Measurements from ENCODE around the gene PRDM2. TPM values are rescaled to one million over a fixed set of nuclear protein-coding genes. Genes with fewer than 3 reads are reported as not detected.

Gene PRDM2
- total and polyA plus RNA-seq, 12 donors = 12.5 to 45.3 (median 30.2) TPM

DNA sequence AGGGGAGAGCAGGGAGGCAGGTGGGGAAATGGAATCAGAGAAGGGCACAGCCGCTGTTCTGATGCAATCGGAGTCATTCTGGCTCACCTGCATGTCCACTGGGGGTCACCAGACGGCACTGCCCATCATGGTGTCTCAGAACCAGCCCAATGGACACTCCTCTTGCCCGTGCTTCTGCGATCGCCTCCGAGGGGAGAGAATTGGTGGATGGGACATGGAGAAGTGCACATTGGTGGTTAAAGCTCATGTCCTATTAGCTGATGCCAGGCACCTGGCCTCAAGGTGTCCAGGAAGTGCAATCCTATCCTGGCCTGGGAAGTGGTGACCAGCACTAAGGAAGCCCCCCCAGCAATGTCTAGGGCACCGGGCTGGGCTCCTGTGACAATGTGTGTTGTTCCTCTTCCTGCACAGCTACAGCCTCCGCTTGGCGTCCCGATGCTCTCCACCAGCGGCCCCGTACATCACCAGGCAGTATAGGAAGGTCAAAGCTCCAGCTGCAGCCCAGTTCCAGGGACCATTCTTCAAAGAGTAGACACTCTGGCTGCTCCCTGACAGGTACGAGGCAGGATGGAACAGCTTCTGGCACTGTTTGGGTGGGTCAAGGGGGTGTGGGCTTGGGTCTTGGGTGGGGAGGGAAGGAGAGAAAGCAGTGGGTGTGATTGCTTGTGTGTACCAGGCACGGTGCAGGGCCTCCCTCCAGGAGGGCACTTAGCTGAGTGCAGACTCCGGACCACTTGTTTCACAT, 116.2 kb downstream of the PRDM2 start:
- DNase-seq = peak in 2 of 7 donors; percentile 9 to 24
- Histone ChIP-seq H3K36me3 (replicated peaks in 1 of 2) (no peaks in the 10 kb centered on the region), H3K27me3 (no peaks in the 10 kb centered on the region), H3K27ac (no peak overlapping the region), H3K9me3 (replicated peaks in 1 of 3) (no peaks in the 10 kb centered on the region), H3K4me3 (no peak overlapping the region), H3K4me1 (replicated peaks in 1 of 2) (peaks cover 3 to 6% of the 10 kb centered on the region in 2 donors)
- TF ChIP-seq, protein P1, sequence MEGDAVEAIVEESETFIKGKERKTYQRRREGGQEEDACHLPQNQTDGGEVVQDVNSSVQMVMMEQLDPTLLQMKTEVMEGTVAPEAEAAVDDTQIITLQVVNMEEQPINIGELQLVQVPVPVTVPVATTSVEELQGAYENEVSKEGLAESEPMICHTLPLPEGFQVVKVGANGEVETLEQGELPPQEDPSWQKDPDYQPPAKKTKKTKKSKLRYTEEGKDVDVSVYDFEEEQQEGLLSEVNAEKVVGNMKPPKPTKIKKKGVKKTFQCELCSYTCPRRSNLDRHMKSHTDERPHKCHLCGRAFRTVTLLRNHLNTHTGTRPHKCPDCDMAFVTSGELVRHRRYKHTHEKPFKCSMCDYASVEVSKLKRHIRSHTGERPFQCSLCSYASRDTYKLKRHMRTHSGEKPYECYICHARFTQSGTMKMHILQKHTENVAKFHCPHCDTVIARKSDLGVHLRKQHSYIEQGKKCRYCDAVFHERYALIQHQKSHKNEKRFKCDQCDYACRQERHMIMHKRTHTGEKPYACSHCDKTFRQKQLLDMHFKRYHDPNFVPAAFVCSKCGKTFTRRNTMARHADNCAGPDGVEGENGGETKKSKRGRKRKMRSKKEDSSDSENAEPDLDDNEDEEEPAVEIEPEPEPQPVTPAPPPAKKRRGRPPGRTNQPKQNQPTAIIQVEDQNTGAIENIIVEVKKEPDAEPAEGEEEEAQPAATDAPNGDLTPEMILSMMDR (IDR thresholded peaks at IDR 0.05) = no peak
- no peak for TF ChIP-seq POLR2A (IDR thresholded peaks at IDR 0.05)
- intact Hi-C loops (cut with DNase I) = no loop called here
- WGBS, 4 donors = 91 to 93% (median 93%) methylated on average over 6 to 16 of the region's 16 CpGs

DNA sequence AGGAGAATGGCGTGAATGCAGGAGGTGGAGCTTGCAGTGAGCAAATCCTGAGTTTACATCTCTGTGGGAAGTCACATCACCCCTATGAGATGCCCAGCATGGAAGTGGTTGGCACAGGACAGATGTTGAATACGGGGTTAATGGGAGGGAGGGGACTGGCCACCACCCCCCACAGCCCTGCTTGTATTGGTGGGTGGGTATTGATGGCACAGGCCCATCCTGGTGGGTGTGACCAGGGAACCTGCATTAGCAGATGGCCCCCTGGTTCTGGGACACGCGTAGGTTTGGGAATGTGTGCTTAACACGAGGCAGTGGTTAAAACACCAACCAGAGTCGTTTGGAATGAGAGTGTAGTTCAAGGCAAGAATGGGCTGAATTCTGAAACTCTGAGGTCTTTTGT, 117.9 kb downstream of the PRDM2 start:
- H3K36me3 ChIP-seq (replicated peaks in 1 of 2) = no peaks in the 10 kb centered on the region
- no peaks in the 10 kb centered on the region for H3K9me3 ChIP-seq (replicated peaks in 1 of 3)
- no peaks in the 10 kb centered on the region for H3K27me3 ChIP-seq
- peak in 2 of 7 donors; percentile 5 to 41 for DNase-seq
- peaks cover 3 to 6% of the 10 kb centered on the region in 2 donors for H3K4me1 ChIP-seq (replicated peaks in 1 of 2)
- TF ChIP-seq POLR2A (IDR thresholded peaks at IDR 0.05) = no peak
- TF ChIP-seq, protein P1 (IDR thresholded peaks at IDR 0.05) = no peak
- H3K4me3 ChIP-seq = no peak overlapping the region
- WGBS, 4 donors = 86 to 93% (median 92%) methylated on average over 6 of the region's 6 CpGs
- no peak overlapping the region for H3K27ac ChIP-seq
- intact Hi-C loops (cut with DNase I) = no loop called here

DNA sequence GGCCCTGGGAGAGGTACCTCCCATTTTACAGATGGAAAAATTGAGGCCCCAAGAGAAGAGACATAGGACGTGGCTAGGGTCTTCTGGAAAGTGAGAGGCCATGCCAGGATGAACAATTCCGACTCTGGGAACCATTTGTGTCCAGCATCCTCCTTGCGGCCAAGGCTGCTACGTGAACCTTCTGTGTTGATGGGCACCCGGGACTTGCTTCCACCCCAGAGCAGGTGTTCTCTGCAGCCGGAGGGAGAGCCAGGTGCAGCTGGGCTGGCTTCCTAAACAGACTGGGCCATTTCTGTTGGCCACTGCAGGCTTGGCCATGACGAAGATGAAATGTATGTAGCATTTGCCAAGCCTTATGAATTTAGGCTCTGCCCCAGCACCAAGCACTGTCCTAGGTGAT, 118.9 kb downstream of the PRDM2 start:
- Histone ChIP-seq H3K4me1 (replicated peaks in 1 of 2) (peaks cover 3 to 5% of the 10 kb centered on the region in 2 donors), H3K9me3 (replicated peaks in 1 of 3) (no peaks in the 10 kb centered on the region), H3K27me3 (no peaks in the 10 kb centered on the region), H3K27ac (no peak overlapping the region), H3K36me3 (replicated peaks in 1 of 2) (no peaks in the 10 kb centered on the region), H3K4me3 (no peak overlapping the region)
- WGBS, 4 donors = 93 to 100% (median 97%) methylated on average over 6 to 7 of the region's 7 CpGs
- DNase-seq = peak in 1 of 7 donors; percentile 4
- no peak for TF ChIP-seq POLR2A (IDR thresholded peaks at IDR 0.05)
- TF ChIP-seq, protein P1 (IDR thresholded peaks at IDR 0.05) = no peak
- intact Hi-C loops (cut with DNase I) = no loop called here

DNA sequence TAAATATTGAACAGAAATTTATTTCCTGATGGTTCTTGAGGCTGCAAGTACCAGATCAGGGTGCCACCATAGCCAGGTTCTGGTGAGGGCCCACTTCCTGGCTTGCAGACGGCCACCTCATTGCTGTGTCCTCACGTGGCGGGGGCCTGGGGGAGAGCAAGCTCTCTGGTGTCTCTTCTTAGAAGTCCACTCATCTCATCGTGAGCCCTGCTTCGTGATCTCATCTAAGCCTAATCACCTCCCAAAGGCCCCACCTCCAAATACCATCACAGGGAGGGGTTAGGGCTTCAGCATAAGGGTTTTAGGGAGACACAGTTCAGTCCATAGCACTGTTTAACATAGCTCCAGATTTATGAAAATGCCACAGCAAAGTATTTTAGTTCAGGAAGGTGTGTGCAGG, 119.7 kb downstream of the PRDM2 start:
- Histone ChIP-seq H3K36me3 (replicated peaks in 1 of 2) (no peaks in the 10 kb centered on the region), H3K27me3 (no peaks in the 10 kb centered on the region), H3K4me3 (no peak overlapping the region), H3K4me1 (replicated peaks in 1 of 2) (no peaks in the 10 kb centered on the region), H3K27ac (no peak overlapping the region), H3K9me3 (replicated peaks in 1 of 3) (no peaks in the 10 kb centered on the region)
- intact Hi-C loops (cut with DNase I) = loop anchor here in 1 of 2 donors (10.0 kb wide), 1 partner anchor 135 kb away; no protein-coding TSS in a partner anchor
- no peak for TF ChIP-seq POLR2A (IDR thresholded peaks at IDR 0.05)
- TF ChIP-seq, protein P1 (IDR thresholded peaks at IDR 0.05) = no peak
- peak in 1 of 7 donors; percentile 6 for DNase-seq
- WGBS, 4 donors = 81 to 95% (median 93%) methylated on average over 5 of the region's 5 CpGs
